Peyer's patch (tissue), 4 donors: ENCODE measurements around the gene HES4.
"Not testable (repeated sequence)": the region's sequence is repeated elsewhere in the genome, so short reads cannot be mapped to it uniquely, and the experiment has no call there.

ENCODE experiments used
- CTCF ChIP-seq, 6 experiments: fragments of 450-650 bp in 4 of 6; fragments of 200-600 bp in 2 of 6; sonication (generic) in 1 of 6; IDR thresholded peaks; one replicate each; pipeline ENCODE4 v1.5.1; 2017 to 2019; ENCODE audit warnings: antibody characterized with exemption in 6 of 6, mild to moderate bottlenecking in 3 of 6, moderate library complexity in 1 of 6
- POLR2A ChIP-seq, 2 donors: fragments of 450-650 bp; IDR thresholded peaks; one replicate each; pipeline ENCODE4 v1.5.1; 2017; ENCODE audit warnings: antibody characterized with exemption in 2 of 2, mild to moderate bottlenecking in 2 of 2, moderate library complexity in 2 of 2

- TF ChIP-seq CTCF, POLR2A (IDR thresholded peaks at IDR 0.05): not testable (repeated sequence)
Measured at GRCh38 chr1:988061-988460, 11.8 kb downstream of the HES4 start.
